ENCODE results near the gene HCN2. TPM values are rescaled to one million over a fixed set of nuclear protein-coding genes. Genes with fewer than 3 reads are reported as not detected.

HCN2 gene
- total RNA-seq, 1 experiment from 2014 or later: 1.5 TPM

GRCh38 chr19:640161-640558, 50.5 kb downstream of the HCN2 start:
- Histone ChIP-seq H3K9me3 (ENCODE audit: insufficient read depth, low read depth) (no peaks in the 10 kb centered on the region), H3K79me2 (ENCODE audit: low read depth) (no peaks in the 10 kb centered on the region), H3K4me2 (peak overlapping the region; percentile 68), H3K4me3 (peak overlapping the region; percentile 42; the same call in 1 of the 2 replicates), H3K36me3 (ENCODE audit: low read depth) (no peaks in the 10 kb centered on the region), H3K27me3 (ENCODE audit: insufficient read depth, low read depth) (no peaks in the 10 kb centered on the region), H3K9me2 (ENCODE audit: insufficient read depth) (no peaks in the 10 kb centered on the region), H3F3A (ENCODE audit: insufficient read depth, low read depth) (no peaks in the 10 kb centered on the region; the same call in 1 of the 2 replicates), H2AFZ (no peak overlapping the region), H4K20me1 (ENCODE audit: insufficient read depth) (no peaks in the 10 kb centered on the region), H3K4me1 (replicated peaks; ENCODE audit: insufficient read depth) (peaks cover 10% of the 10 kb centered on the region), H3K27ac (no peak overlapping the region)
- BruUV-seq (replicated peaks): no TSS peak
- intact Hi-C loops (cut with micrococcal nuclease; ENCODE audit: unreplicated experiment): no loop called here
- no peak for TF ChIP-seq EZH2 (IDR thresholded peaks at IDR 0.05; ENCODE audit: low read depth)
- TF ChIP-seq, protein P1, sequence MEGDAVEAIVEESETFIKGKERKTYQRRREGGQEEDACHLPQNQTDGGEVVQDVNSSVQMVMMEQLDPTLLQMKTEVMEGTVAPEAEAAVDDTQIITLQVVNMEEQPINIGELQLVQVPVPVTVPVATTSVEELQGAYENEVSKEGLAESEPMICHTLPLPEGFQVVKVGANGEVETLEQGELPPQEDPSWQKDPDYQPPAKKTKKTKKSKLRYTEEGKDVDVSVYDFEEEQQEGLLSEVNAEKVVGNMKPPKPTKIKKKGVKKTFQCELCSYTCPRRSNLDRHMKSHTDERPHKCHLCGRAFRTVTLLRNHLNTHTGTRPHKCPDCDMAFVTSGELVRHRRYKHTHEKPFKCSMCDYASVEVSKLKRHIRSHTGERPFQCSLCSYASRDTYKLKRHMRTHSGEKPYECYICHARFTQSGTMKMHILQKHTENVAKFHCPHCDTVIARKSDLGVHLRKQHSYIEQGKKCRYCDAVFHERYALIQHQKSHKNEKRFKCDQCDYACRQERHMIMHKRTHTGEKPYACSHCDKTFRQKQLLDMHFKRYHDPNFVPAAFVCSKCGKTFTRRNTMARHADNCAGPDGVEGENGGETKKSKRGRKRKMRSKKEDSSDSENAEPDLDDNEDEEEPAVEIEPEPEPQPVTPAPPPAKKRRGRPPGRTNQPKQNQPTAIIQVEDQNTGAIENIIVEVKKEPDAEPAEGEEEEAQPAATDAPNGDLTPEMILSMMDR (conservative IDR thresholded peaks at IDR 0.05): no peak
- no peak for DNase-seq
- ChIA-PET CTCF (no interaction called here), POLR2A (ENCODE audit: unreplicated experiment) (no interaction called here)

GRCh38 chr19:640606-641189, 51.0 kb downstream of the HCN2 start:
- TF ChIP-seq, protein P1 (conservative IDR thresholded peaks at IDR 0.05): no peak
- TF ChIP-seq EZH2 (IDR thresholded peaks at IDR 0.05; ENCODE audit: low read depth): no peak
- POLR2A ChIA-PET (ENCODE audit: unreplicated experiment): no interaction called here
- Histone ChIP-seq H3K36me3 (ENCODE audit: low read depth) (no peaks in the 10 kb centered on the region), H2AFZ (no peak overlapping the region), H3K4me2 (no peak overlapping the region), H3K4me3 (no peak overlapping the region), H3K27me3 (ENCODE audit: insufficient read depth, low read depth) (no peaks in the 10 kb centered on the region), H3K27ac (no peak overlapping the region), H3K9me2 (ENCODE audit: insufficient read depth) (no peaks in the 10 kb centered on the region), H3K9me3 (ENCODE audit: insufficient read depth, low read depth) (no peaks in the 10 kb centered on the region), H3F3A (ENCODE audit: insufficient read depth, low read depth) (no peaks in the 10 kb centered on the region; the same call in 1 of the 2 replicates), H4K20me1 (ENCODE audit: insufficient read depth) (no peaks in the 10 kb centered on the region), H3K79me2 (ENCODE audit: low read depth) (no peaks in the 10 kb centered on the region), H3K4me1 (replicated peaks; ENCODE audit: insufficient read depth) (peaks cover 10% of the 10 kb centered on the region)
- CTCF ChIA-PET: no interaction called here
- intact Hi-C loops (cut with micrococcal nuclease; ENCODE audit: unreplicated experiment): no loop called here
- DNase-seq: no peak
- no TSS peak for BruUV-seq (replicated peaks)

- Histone ChIP-seq H3K36me3 (ENCODE audit: low read depth) (no peaks in the 10 kb centered on the region), H3F3A (ENCODE audit: insufficient read depth, low read depth) (peaks cover 6% of the 10 kb centered on the region; the same call in 1 of the 2 replicates), H3K9me2 (ENCODE audit: insufficient read depth) (no peaks in the 10 kb centered on the region), H4K20me1 (ENCODE audit: insufficient read depth) (no peaks in the 10 kb centered on the region), H3K4me3 (no peak overlapping the region), H3K9me3 (ENCODE audit: insufficient read depth, low read depth) (no peaks in the 10 kb centered on the region), H3K4me2 (no peak overlapping the region), H3K27me3 (ENCODE audit: insufficient read depth, low read depth) (no peaks in the 10 kb centered on the region), H3K79me2 (ENCODE audit: low read depth) (no peaks in the 10 kb centered on the region), H3K4me1 (replicated peaks; ENCODE audit: insufficient read depth) (peaks cover 10% of the 10 kb centered on the region), H2AFZ (no peak overlapping the region), H3K27ac (no peak overlapping the region)
- ChIA-PET CTCF (no interaction called here), POLR2A (ENCODE audit: unreplicated experiment) (interaction anchor here (0.6 kb wide), 1 partner anchor 110 kb away, joined by 8 read pairs; no protein-coding TSS in a partner anchor)
- BruUV-seq (replicated peaks): no TSS peak
- no peak for DNase-seq
- TF ChIP-seq EZH2 (IDR thresholded peaks at IDR 0.05; ENCODE audit: low read depth): no peak
- TF ChIP-seq, protein P1 (conservative IDR thresholded peaks at IDR 0.05): no peak
- intact Hi-C loops (cut with micrococcal nuclease; ENCODE audit: unreplicated experiment): no loop called here
Measured at GRCh38 chr19:641702-642101, 52.0 kb downstream of the HCN2 start.

Data from PC-9 (cell line).